ENCODE results near the gene KCNQ1OT1.

- TF ChIP-seq EP300 (IDR thresholded peaks at IDR 0.05) (no peak), CTCF (IDR thresholded peaks at IDR 0.05) (no peak)
Measured at GRCh38 chr11:2662024-2662312, 37.8 kb downstream of the KCNQ1OT1 start.
